Measurements from ENCODE around the gene ITIH4. TPM values are rescaled to one million over a fixed set of nuclear protein-coding genes. Genes with fewer than 3 reads are reported as not detected.

The ITIH4 gene
- total and polyA plus RNA-seq, 9 of the 15 experiments (the other 6 are each of a cell fraction or from before 2014, with no cell fraction given): 0.09 to 0.62 (median 0.20) TPM; not detected in 6

DNA sequence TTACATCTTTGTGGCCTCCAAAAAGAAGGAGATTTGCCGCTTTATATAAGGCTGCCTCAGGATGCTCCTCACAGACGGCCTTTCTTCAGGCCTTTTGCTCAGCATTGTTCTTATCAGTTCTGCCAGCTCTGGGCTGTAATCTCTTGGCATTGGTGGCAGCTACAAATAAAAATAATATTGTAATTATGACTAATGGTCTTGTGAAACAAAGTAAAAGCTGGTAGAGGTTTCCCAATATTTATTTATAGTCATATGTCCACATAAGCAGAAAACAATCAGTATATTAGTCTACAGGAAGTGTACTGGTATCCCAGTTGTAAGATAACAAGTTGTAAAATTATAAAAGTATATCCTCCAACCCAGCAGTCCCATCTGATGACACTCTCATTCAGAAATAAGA is 67.0 kb downstream of the ITIH4 start:
- H3K9me1 ChIP-seq (ENCODE audit: control insufficient read depth, insufficient read depth, low read length): no peaks in the 10 kb centered on the region
- H3K4me1 ChIP-seq (replicated peaks in 1 of 2; ENCODE audit: control insufficient read depth in 2 of 2, insufficient read depth in 2 of 2, low read length in 2 of 2): no peaks in the 10 kb centered on the region
- in situ Hi-C loops (cut with MboI): no loop called here
- DNase-seq (ENCODE audit: extremely low read depth in 1 of 4, low spot score in 3 of 4) (no peak), FAIRE-seq (no peak), ATAC-seq (no peak)
- no peak for TF ChIP-seq TGIF2 (CRISPR knock-in tag; IDR thresholded peaks at IDR 0.05)
- TF ChIP-seq, protein P1, sequence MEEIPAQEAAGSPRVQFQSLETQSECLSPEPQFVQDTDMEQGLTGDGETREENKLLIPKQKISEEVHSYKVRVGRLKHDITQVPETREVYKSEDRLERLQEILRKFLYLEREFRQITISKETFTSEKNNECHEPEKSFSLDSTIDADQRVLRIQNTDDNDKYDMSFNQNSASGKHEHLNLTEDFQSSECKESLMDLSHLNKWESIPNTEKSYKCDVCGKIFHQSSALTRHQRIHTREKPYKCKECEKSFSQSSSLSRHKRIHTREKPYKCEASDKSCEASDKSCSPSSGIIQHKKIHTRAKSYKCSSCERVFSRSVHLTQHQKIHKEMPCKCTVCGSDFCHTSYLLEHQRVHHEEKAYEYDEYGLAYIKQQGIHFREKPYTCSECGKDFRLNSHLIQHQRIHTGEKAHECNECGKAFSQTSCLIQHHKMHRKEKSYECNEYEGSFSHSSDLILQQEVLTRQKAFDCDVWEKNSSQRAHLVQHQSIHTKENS (CRISPR knock-in tag; IDR thresholded peaks at IDR 0.05): no peak
- no peak for TF ChIP-seq ZNF561 (CRISPR knock-in tag; conservative IDR thresholded peaks at IDR 0.05)
- no peak for TF ChIP-seq HDAC8 (tag; IDR thresholded peaks at IDR 0.05)
- TF ChIP-seq MEF2A (IDR thresholded peaks at IDR 0.05; ENCODE audit: control insufficient read depth, low read depth, low read length): no peak
- H3K27ac ChIP-seq (ENCODE audit: extremely low read depth, low read depth, low read length): no peak overlapping the region
- 86% methylated on average over 2 of the region's 2 CpGs for WGBS (ENCODE audit: insufficient coverage, low coverage, missing lambda C conversion rate)
- POLR2A ChIA-PET: interaction anchor here (0.6 kb wide), 1 partner anchor 13 kb away, joined by 3 read pairs; no protein-coding TSS in a partner anchor
- H3K4me3 ChIP-seq: no peak overlapping the region
- H3K79me2 ChIP-seq (ENCODE audit: control insufficient read depth, insufficient read depth, low read length): peaks cover 4% of the 10 kb centered on the region; the same call in 1 of the 3 replicates
- H3K4me2 ChIP-seq (ENCODE audit: insufficient read depth, low read length): no peak overlapping the region
- no peaks in the 10 kb centered on the region for H3K9me3 ChIP-seq (replicated peaks; ENCODE audit: control insufficient read depth, insufficient read depth, low read depth, low read length)
- no peak overlapping the region for H3K9ac ChIP-seq (ENCODE audit: insufficient read depth in 1 of 2, low read depth in 2 of 2, low read length in 2 of 2)
- intact Hi-C loops (cut with micrococcal nuclease): no loop called here
- no peak overlapping the region for H2AFZ ChIP-seq (ENCODE audit: low read depth, low read length)
- H3K27me3 ChIP-seq (ENCODE audit: control insufficient read depth in 2 of 2, insufficient read depth in 2 of 2, low read length in 2 of 2): no peaks in the 10 kb centered on the region
- no peaks in the 10 kb centered on the region for H4K20me1 ChIP-seq (replicated peaks; ENCODE audit: control insufficient read depth, insufficient read depth, low read length)
- CTCF ChIA-PET (ENCODE audit: low intra/inter-chr PET ratio): no interaction called here
- H3K36me3 ChIP-seq (ENCODE audit: control insufficient read depth, insufficient read depth, low read length): peaks cover 59% of the 10 kb centered on the region; the same call in 1 of the 3 replicates
- no TSS peak for BruUV-seq (replicated peaks)

Small RNAs within 50 kb of the gene (microRNA-seq; reads per million reads assigned to microRNA genes)
- not detected for gene MIR8064 (ENCODE audit: borderline microRNAs expressed)

Small RNAs within 50 kb of the gene (small RNA-seq; reads per million reads assigned to genes)
- not detected for gene MIR8064
- gene MUSTN1: not detected

Other genes starting within 250 kb of the ITIH4 start
Only the 7 nearest of the 10 such genes appear.
- 31.3 and 33.0 TPM in 2 replicates for gene GLT8D1, start 124.9 kb downstream of the ITIH4 start, total RNA-seq (2014; rRNA removed)
- 34.7 and 38.5 TPM in 2 replicates for gene GLT8D1, start 124.9 kb downstream of the ITIH4 start, total RNA-seq (2014; rRNA removed; fragmentation: Illumina TruSeq; extraction: Trizol)
- 33.1 and 34.8 TPM in 2 replicates for gene GLT8D1, start 124.9 kb downstream of the ITIH4 start, total RNA-seq (2015; rRNA removed; fragmentation: Illumina TruSeq; extraction: Trizol)
- gene GLT8D1, start 124.9 kb downstream of the ITIH4 start, total RNA-seq (2021): 26.7 and 28.6 TPM in 2 replicates
- gene GLT8D1, start 124.9 kb downstream of the ITIH4 start, polyA plus RNA-seq (2011; rRNA removed): 59.5 and 65.9 TPM in 2 replicates
- gene GLT8D1, start 124.9 kb downstream of the ITIH4 start, polyA plus RNA-seq (2014; fragmentation: Illumina TruSeq; extraction: Trizol): 38.6 and 43.7 TPM in 2 replicates
- 10 to 100 TPM; 14.1 to 21.6 TPM for gene GLT8D1, start 124.9 kb downstream of the ITIH4 start, polyA plus RNA-seq (2014; fragmentation: Nextera tagmentation; extraction: Ambion mirVana)
- 33.7 and 34.4 TPM in 2 replicates for gene GLT8D1, start 124.9 kb downstream of the ITIH4 start, polyA plus RNA-seq (2014; rRNA removed)
- 66.4 and 85.0 TPM in 2 replicates for gene SPCS1, start 124.6 kb downstream of the ITIH4 start, total RNA-seq (2014; rRNA removed)
- 110 and 134 TPM in 2 replicates for gene SPCS1, start 124.6 kb downstream of the ITIH4 start, total RNA-seq (2014; rRNA removed; fragmentation: Illumina TruSeq; extraction: Trizol)
- gene SPCS1, start 124.6 kb downstream of the ITIH4 start, total RNA-seq (2015; rRNA removed; fragmentation: Illumina TruSeq; extraction: Trizol): 124 and 127 TPM in 2 replicates
- 103 and 110 TPM in 2 replicates for gene SPCS1, start 124.6 kb downstream of the ITIH4 start, total RNA-seq (2021)
- gene SPCS1, start 124.6 kb downstream of the ITIH4 start, polyA plus RNA-seq (2011; rRNA removed): 62.3 and 73.9 TPM in 2 replicates
- gene SPCS1, start 124.6 kb downstream of the ITIH4 start, polyA plus RNA-seq (2014; fragmentation: Illumina TruSeq; extraction: Trizol): 127 and 141 TPM in 2 replicates
- 100 to 1,000 TPM; 504 to 567 TPM for gene SPCS1, start 124.6 kb downstream of the ITIH4 start, polyA plus RNA-seq (2014; fragmentation: Nextera tagmentation; extraction: Ambion mirVana)
- 107 and 136 TPM in 2 replicates for gene SPCS1, start 124.6 kb downstream of the ITIH4 start, polyA plus RNA-seq (2014; rRNA removed)
- 15.5 and 17.5 TPM in 2 replicates for gene NEK4, start 59.7 kb downstream of the ITIH4 start, total RNA-seq (2014; rRNA removed)
- gene NEK4, start 59.7 kb downstream of the ITIH4 start, total RNA-seq (2014; rRNA removed; fragmentation: Illumina TruSeq; extraction: Trizol): 20.9 and 22.7 TPM in 2 replicates
- 21.3 and 23.4 TPM in 2 replicates for gene NEK4, start 59.7 kb downstream of the ITIH4 start, total RNA-seq (2015; rRNA removed; fragmentation: Illumina TruSeq; extraction: Trizol)
- 17.6 and 23.1 TPM in 2 replicates for gene NEK4, start 59.7 kb downstream of the ITIH4 start, total RNA-seq (2021)
- 16.5 and 17.7 TPM in 2 replicates for gene NEK4, start 59.7 kb downstream of the ITIH4 start, polyA plus RNA-seq (2011; rRNA removed)
- 13.3 and 16.6 TPM in 2 replicates for gene NEK4, start 59.7 kb downstream of the ITIH4 start, polyA plus RNA-seq (2014; fragmentation: Illumina TruSeq; extraction: Trizol)
- gene NEK4, start 59.7 kb downstream of the ITIH4 start, polyA plus RNA-seq (2014; fragmentation: Nextera tagmentation; extraction: Ambion mirVana): 1 to 10 TPM; 5.8 to 6.9 TPM
- gene NEK4, start 59.7 kb downstream of the ITIH4 start, polyA plus RNA-seq (2014; rRNA removed): 11.2 and 11.3 TPM in 2 replicates
- not detected in 2 replicates for gene ITIH1, start 53.1 kb downstream of the ITIH4 start, total RNA-seq (2014; rRNA removed)
- not detected in 2 replicates for gene ITIH1, start 53.1 kb downstream of the ITIH4 start, total RNA-seq (2014; rRNA removed; fragmentation: Illumina TruSeq; extraction: Trizol)
- not detected in 2 replicates for gene ITIH1, start 53.1 kb downstream of the ITIH4 start, total RNA-seq (2015; rRNA removed; fragmentation: Illumina TruSeq; extraction: Trizol)
- 0.11 and 0.31 TPM in 2 replicates for gene ITIH1, start 53.1 kb downstream of the ITIH4 start, total RNA-seq (2021)
- not detected in 2 replicates for gene ITIH1, start 53.1 kb downstream of the ITIH4 start, polyA plus RNA-seq (2011; rRNA removed)
- gene ITIH1, start 53.1 kb downstream of the ITIH4 start, polyA plus RNA-seq (2014; fragmentation: Illumina TruSeq; extraction: Trizol): not detected in 2 replicates
- not detected for gene ITIH1, start 53.1 kb downstream of the ITIH4 start, polyA plus RNA-seq (2014; fragmentation: Nextera tagmentation; extraction: Ambion mirVana)
- not detected in 2 replicates for gene ITIH1, start 53.1 kb downstream of the ITIH4 start, polyA plus RNA-seq (2014; rRNA removed)
- not detected in 2 replicates for gene ITIH3, start 35.9 kb downstream of the ITIH4 start, total RNA-seq (2014; rRNA removed)
- 0.07 TPM in 1 of 2 replicates, not detected in the other for gene ITIH3, start 35.9 kb downstream of the ITIH4 start, total RNA-seq (2014; rRNA removed; fragmentation: Illumina TruSeq; extraction: Trizol)
- gene ITIH3, start 35.9 kb downstream of the ITIH4 start, total RNA-seq (2015; rRNA removed; fragmentation: Illumina TruSeq; extraction: Trizol): not detected in 2 replicates
- 0.25 and 0.35 TPM in 2 replicates for gene ITIH3, start 35.9 kb downstream of the ITIH4 start, total RNA-seq (2021)
- gene ITIH3, start 35.9 kb downstream of the ITIH4 start, polyA plus RNA-seq (2011; rRNA removed): not detected in 2 replicates
- gene ITIH3, start 35.9 kb downstream of the ITIH4 start, polyA plus RNA-seq (2014; fragmentation: Illumina TruSeq; extraction: Trizol): not detected in 2 replicates
- gene ITIH3, start 35.9 kb downstream of the ITIH4 start, polyA plus RNA-seq (2014; fragmentation: Nextera tagmentation; extraction: Ambion mirVana): not detected
- not detected in 2 replicates for gene ITIH3, start 35.9 kb downstream of the ITIH4 start, polyA plus RNA-seq (2014; rRNA removed)
- gene MUSTN1, start 4.3 kb upstream of the ITIH4 start, total RNA-seq (2014; rRNA removed): 0.18 TPM in 1 of 2 replicates, not detected in the other
- gene MUSTN1, start 4.3 kb upstream of the ITIH4 start, total RNA-seq (2014; rRNA removed; fragmentation: Illumina TruSeq; extraction: Trizol): not detected in 2 replicates
- 0.38 TPM in 1 of 2 replicates, not detected in the other for gene MUSTN1, start 4.3 kb upstream of the ITIH4 start, total RNA-seq (2015; rRNA removed; fragmentation: Illumina TruSeq; extraction: Trizol)
- 0.78 TPM in 1 of 2 replicates, not detected in the other for gene MUSTN1, start 4.3 kb upstream of the ITIH4 start, total RNA-seq (2021)
- gene MUSTN1, start 4.3 kb upstream of the ITIH4 start, polyA plus RNA-seq (2011; rRNA removed): not detected in 2 replicates
- gene MUSTN1, start 4.3 kb upstream of the ITIH4 start, polyA plus RNA-seq (2014; fragmentation: Illumina TruSeq; extraction: Trizol): 0.74 and 0.82 TPM in 2 replicates
- gene MUSTN1, start 4.3 kb upstream of the ITIH4 start, polyA plus RNA-seq (2014; fragmentation: Nextera tagmentation; extraction: Ambion mirVana): under 1 TPM in 1 of 2 experiments, not detected in 1; 0.15 TPM
- gene MUSTN1, start 4.3 kb upstream of the ITIH4 start, polyA plus RNA-seq (2014; rRNA removed): 0.44 TPM in 1 of 2 replicates, not detected in the other
- gene STIMATE, start 66.9 kb upstream of the ITIH4 start, total RNA-seq (2014; rRNA removed): 2.9 and 4.9 TPM in 2 replicates
- gene STIMATE, start 66.9 kb upstream of the ITIH4 start, total RNA-seq (2014; rRNA removed; fragmentation: Illumina TruSeq; extraction: Trizol): 2.0 and 3.0 TPM in 2 replicates
- 5.1 and 5.2 TPM in 2 replicates for gene STIMATE, start 66.9 kb upstream of the ITIH4 start, total RNA-seq (2015; rRNA removed; fragmentation: Illumina TruSeq; extraction: Trizol)
- gene STIMATE, start 66.9 kb upstream of the ITIH4 start, total RNA-seq (2021): 5.3 and 6.9 TPM in 2 replicates
- 2.5 and 2.8 TPM in 2 replicates for gene STIMATE, start 66.9 kb upstream of the ITIH4 start, polyA plus RNA-seq (2011; rRNA removed)
- 6.3 and 7.7 TPM in 2 replicates for gene STIMATE, start 66.9 kb upstream of the ITIH4 start, polyA plus RNA-seq (2014; fragmentation: Illumina TruSeq; extraction: Trizol)
- under 1 TPM; 0.14 to 0.52 TPM for gene STIMATE, start 66.9 kb upstream of the ITIH4 start, polyA plus RNA-seq (2014; fragmentation: Nextera tagmentation; extraction: Ambion mirVana)
- gene STIMATE, start 66.9 kb upstream of the ITIH4 start, polyA plus RNA-seq (2014; rRNA removed): 7.6 and 8.4 TPM in 2 replicates

All from K562 (cell line).